ENCODE results near the gene SKIC2. TPM values are rescaled to one million over a fixed set of nuclear protein-coding genes. Genes with fewer than 3 reads are reported as not detected.
A peak's percentile ranks its signal among the peaks of the same experiment; 100 is the strongest.

The SKIC2 gene
- total and polyA plus RNA-seq, 2 of the 4 experiments (the other 2 are of a cell fraction) = 30.6 to 46.0 TPM

GRCh38 chr6:31948306-31948705 lies 10.7 kb upstream of the SKIC2 start:
- Histone ChIP-seq H4K8ac (ENCODE audit: low read depth in 2 of 2, low read length in 2 of 2) (no peak overlapping the region), H3K4me1 (ENCODE audit: control insufficient read depth, insufficient read depth, low read length) (peaks cover 22% of the 10 kb centered on the region), H3K4ac (ENCODE audit: low read depth, low read length) (no peak overlapping the region), H2AK5ac (ENCODE audit: low read depth, low read length) (peak overlapping the region; percentile 66), H3K23ac (ENCODE audit: low read depth, low read length) (no peak overlapping the region), H3K27ac (ENCODE audit: insufficient read depth, low read length) (no peak overlapping the region), H2BK20ac (ENCODE audit: low read depth, low read length) (no peak overlapping the region), H3K36me3 (ENCODE audit: control insufficient read depth, insufficient read depth, low read length) (peaks cover 20% of the 10 kb centered on the region), H2BK5ac (ENCODE audit: low read depth, low read length, poor library complexity, severe bottlenecking) (no peak overlapping the region), H4K91ac (ENCODE audit: insufficient read depth, low read depth, low read length) (no peak overlapping the region), H4K5ac (ENCODE audit: low read depth, low read length) (no peak overlapping the region), H3K18ac (ENCODE audit: low read depth, low read length) (no peak overlapping the region), H3K79me1 (ENCODE audit: low read depth in 1 of 2, low read length in 2 of 2) (no peaks in the 10 kb centered on the region), H2AK9ac (replicated peaks; ENCODE audit: low read depth, low read length, poor library complexity) (no peak overlapping the region), H3K9me1 (ENCODE audit: insufficient read depth, low read length) (peaks cover 12% of the 10 kb centered on the region), H2AFZ (replicated peaks; ENCODE audit: low read length, poor library complexity) (no peak overlapping the region), H2BK15ac (ENCODE audit: low read depth, low read length) (no peak overlapping the region), H3K9me3 (ENCODE audit: control insufficient read depth, insufficient read depth, low read length) (no peaks in the 10 kb centered on the region), H3K9ac (ENCODE audit: low read depth, low read length) (no peak overlapping the region), H4K20me1 (ENCODE audit: insufficient read depth, low read length) (0 out of 2 replicates have a peak, but pooled peaks cover 5% of the 10 kb centered on the region), H3K27me3 (ENCODE audit: control insufficient read depth, insufficient read depth, low read length) (no peaks in the 10 kb centered on the region), H3K56ac (ENCODE audit: extremely low read depth, insufficient read depth, low read length) (no peak overlapping the region), H2BK120ac (ENCODE audit: low read depth, low read length) (no peak overlapping the region), H3K4me3 (ENCODE audit: insufficient read depth, low read depth, low read length) (no peak overlapping the region), H3K4me2 (ENCODE audit: low read depth, low read length) (no peak overlapping the region), H3K14ac (replicated peaks; ENCODE audit: low read depth, low read length) (no peak overlapping the region)
- DNase-seq = no peak
- ChIA-PET POLR2A (ENCODE audit: unreplicated experiment) (no interaction called here), CTCF (no interaction called here)
- TF ChIP-seq NFE2L2 (IDR thresholded peaks at IDR 0.05; ENCODE audit: low read depth, low read length) = no peak
- no peak for TF ChIP-seq MAFK (IDR thresholded peaks at IDR 0.05; ENCODE audit: low read depth, low read length)
- TF ChIP-seq CTCF (conservative IDR thresholded peaks at IDR 0.05; ENCODE audit: low read depth, low read length) = no peak
- TF ChIP-seq SMC3 (IDR thresholded peaks at IDR 0.05; ENCODE audit: low read depth, low read length) = no peak
- TF ChIP-seq CHD1 (IDR thresholded peaks at IDR 0.05; ENCODE audit: low read depth, low read length) = no peak
- TF ChIP-seq RFX5 (IDR thresholded peaks at IDR 0.05; ENCODE audit: low read depth, low read length) = no peak
- no peak for TF ChIP-seq BHLHE40 (IDR thresholded peaks at IDR 0.05; ENCODE audit: low read depth, low read length)
- no peak for TF ChIP-seq CEBPB (IDR thresholded peaks at IDR 0.05; ENCODE audit: low read depth, low read length)
- TF ChIP-seq USF2 (IDR thresholded peaks at IDR 0.05; ENCODE audit: low read depth, low read length) = no peak
- no peak for TF ChIP-seq RCOR1 (IDR thresholded peaks at IDR 0.05; ENCODE audit: insufficient replicate concordance, low read length)
- TF ChIP-seq POLR2A (IDR thresholded peaks at IDR 0.05; ENCODE audit: low read depth, low read length) = no peak
- TF ChIP-seq ELK1 (IDR thresholded peaks at IDR 0.05; ENCODE audit: borderline replicate concordance, low read depth, low read length) = no peak
- WGBS, 2 experiments (ENCODE audit: extremely low coverage in 2 of 2, insufficient read length in 1 of 2) = no CpG with 5 or more reads among the region's 5 CpGs
- intact Hi-C loops (cut with micrococcal nuclease) = no loop called here
- dilution Hi-C loops (cut with HindIII; ENCODE audit: low sequenced_read_pairs, unreplicated experiment) = no loop called here
- no peak for ATAC-seq (ENCODE audit: low read depth)
- BruUV-seq (replicated peaks) = no TSS peak
- in situ Hi-C loops (cut with MboI; ENCODE audit: low sequenced_read_pairs) = loop anchor here (5.0 to 10.0 kb wide), 2 partner anchors 36 to 264 kb away; partner anchors contain the start of gene LY6G5C
